ENCODE results near the gene POU2AF3. TPM values are rescaled to one million over a fixed set of nuclear protein-coding genes. Genes with fewer than 3 reads are reported as not detected.

Gene POU2AF3
- total and polyA plus RNA-seq, 2 donors (not counting 1 experiment from before 2014, with no cell fraction given): 0.07 to 0.17 TPM

DNA sequence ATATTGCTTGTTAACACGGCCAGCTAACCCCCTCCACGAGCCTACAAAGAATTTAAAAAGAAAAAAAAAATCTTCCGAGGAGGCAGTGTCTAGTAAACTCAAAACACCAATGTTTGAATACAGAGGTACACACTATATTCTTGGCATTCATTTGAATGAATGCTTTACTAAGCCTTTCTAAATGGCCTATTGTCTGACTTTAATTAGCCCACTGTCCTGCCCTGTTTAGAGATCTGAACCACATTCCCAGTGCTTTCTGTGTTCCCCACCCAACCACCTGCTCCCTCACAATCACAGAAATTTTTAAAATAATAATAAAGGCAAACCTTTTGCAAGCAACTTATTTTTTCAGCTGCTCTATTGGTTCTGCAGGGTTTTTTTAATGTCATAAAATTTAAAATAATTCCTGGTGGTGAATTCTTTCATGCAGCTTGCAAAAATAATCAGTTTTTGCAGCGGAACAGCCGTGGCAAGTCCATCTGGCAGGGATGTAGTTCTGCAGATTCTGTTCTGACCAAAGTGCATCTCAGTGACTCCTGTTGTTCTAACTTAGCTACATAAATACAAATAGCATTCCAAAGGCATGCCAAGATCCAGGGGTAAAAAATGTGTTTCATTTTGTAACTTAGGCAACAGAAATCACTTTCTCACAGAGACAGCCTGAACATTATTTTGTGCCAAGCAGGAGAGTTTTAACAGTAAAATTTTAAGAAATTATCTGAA lies 29.0 kb upstream of the POU2AF3 start:
- no peak for DNase-seq (ENCODE audit: low read depth in 2 of 2)
- no peak overlapping the region for H3K27ac ChIP-seq (ENCODE audit: insufficient read depth, low read length)

DNA sequence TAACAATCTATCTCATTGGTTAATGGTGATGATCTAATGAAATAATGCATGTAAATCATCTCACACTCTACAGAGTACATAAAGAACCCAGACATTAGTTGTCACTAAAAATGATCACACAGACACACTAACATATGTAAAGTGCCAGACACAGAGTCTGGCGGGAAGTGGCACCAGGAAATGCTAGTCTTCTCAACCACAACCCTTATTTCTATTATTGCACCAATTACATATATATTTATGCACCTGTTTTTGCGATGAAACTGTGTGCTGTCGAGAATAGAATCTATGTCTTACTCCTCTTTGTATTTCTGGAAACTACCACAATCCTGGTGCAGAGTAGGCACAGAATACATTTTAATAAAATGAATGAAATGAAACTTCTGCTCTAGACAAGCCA lies 25.9 kb upstream of the POU2AF3 start:
- H3K36me3 ChIP-seq (ENCODE audit: control insufficient read depth, insufficient read depth, low read length): no peaks in the 10 kb centered on the region
- no peak overlapping the region for H3K9ac ChIP-seq (ENCODE audit: insufficient read depth, low read length)
- H3K9me3 ChIP-seq (ENCODE audit: control insufficient read depth, insufficient read depth, low read depth, low read length): no peaks in the 10 kb centered on the region
- H3K4me3 ChIP-seq (replicated peaks in 1 of 4; ENCODE audit: control extremely low read depth in 1 of 4, insufficient read depth in 1 of 4, low read depth in 3 of 4, low read length in 4 of 4): no peak overlapping the region
- TF ChIP-seq EZH2 (IDR thresholded peaks at IDR 0.05; ENCODE audit: low read length, missing control alignments): no peak
- TF ChIP-seq, protein P1, sequence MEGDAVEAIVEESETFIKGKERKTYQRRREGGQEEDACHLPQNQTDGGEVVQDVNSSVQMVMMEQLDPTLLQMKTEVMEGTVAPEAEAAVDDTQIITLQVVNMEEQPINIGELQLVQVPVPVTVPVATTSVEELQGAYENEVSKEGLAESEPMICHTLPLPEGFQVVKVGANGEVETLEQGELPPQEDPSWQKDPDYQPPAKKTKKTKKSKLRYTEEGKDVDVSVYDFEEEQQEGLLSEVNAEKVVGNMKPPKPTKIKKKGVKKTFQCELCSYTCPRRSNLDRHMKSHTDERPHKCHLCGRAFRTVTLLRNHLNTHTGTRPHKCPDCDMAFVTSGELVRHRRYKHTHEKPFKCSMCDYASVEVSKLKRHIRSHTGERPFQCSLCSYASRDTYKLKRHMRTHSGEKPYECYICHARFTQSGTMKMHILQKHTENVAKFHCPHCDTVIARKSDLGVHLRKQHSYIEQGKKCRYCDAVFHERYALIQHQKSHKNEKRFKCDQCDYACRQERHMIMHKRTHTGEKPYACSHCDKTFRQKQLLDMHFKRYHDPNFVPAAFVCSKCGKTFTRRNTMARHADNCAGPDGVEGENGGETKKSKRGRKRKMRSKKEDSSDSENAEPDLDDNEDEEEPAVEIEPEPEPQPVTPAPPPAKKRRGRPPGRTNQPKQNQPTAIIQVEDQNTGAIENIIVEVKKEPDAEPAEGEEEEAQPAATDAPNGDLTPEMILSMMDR (conservative IDR thresholded peaks at IDR 0.05 in 1 of 2, IDR thresholded peaks at IDR 0.05 in 1 of 2; ENCODE audit: low read depth in 1 of 2, low read length in 2 of 2): no peak
- no peak overlapping the region for H2AFZ ChIP-seq (ENCODE audit: low read length)
- H3K27me3 ChIP-seq (ENCODE audit: control insufficient read depth, insufficient read depth, low read length): no peaks in the 10 kb centered on the region
- no peaks in the 10 kb centered on the region for H3K79me2 ChIP-seq (ENCODE audit: control insufficient read depth, insufficient read depth, low read length)
- H4K20me1 ChIP-seq (ENCODE audit: control insufficient read depth, extremely low read depth, insufficient read depth, low read length): no peaks in the 10 kb centered on the region
- no peak for DNase-seq (ENCODE audit: low read depth in 2 of 2)
- no peak overlapping the region for H3K27ac ChIP-seq (ENCODE audit: insufficient read depth, low read length)
- H3K4me2 ChIP-seq (ENCODE audit: extremely low read depth, insufficient read depth, low read length): no peak overlapping the region
- no peaks in the 10 kb centered on the region for H3K4me1 ChIP-seq (ENCODE audit: control insufficient read depth, extremely low read depth, insufficient read depth, low read length)

More for the DNA sequence above, 29.0 kb upstream of the POU2AF3 start:
- no peaks in the 10 kb centered on the region for H3K27me3 ChIP-seq (ENCODE audit: control insufficient read depth, insufficient read depth, low read length)
- no peaks in the 10 kb centered on the region for H3K4me1 ChIP-seq (ENCODE audit: control insufficient read depth, extremely low read depth, insufficient read depth, low read length)
- H3K36me3 ChIP-seq (ENCODE audit: control insufficient read depth, insufficient read depth, low read length): no peaks in the 10 kb centered on the region
- no peaks in the 10 kb centered on the region for H3K79me2 ChIP-seq (ENCODE audit: control insufficient read depth, insufficient read depth, low read length)
- no peak overlapping the region for H3K9ac ChIP-seq (ENCODE audit: insufficient read depth, low read length)
- H3K4me2 ChIP-seq (ENCODE audit: extremely low read depth, insufficient read depth, low read length): no peak overlapping the region
- no peak overlapping the region for H2AFZ ChIP-seq (ENCODE audit: low read length)
- H4K20me1 ChIP-seq (ENCODE audit: control insufficient read depth, extremely low read depth, insufficient read depth, low read length): no peaks in the 10 kb centered on the region
- TF ChIP-seq, protein P1 (conservative IDR thresholded peaks at IDR 0.05 in 1 of 2, IDR thresholded peaks at IDR 0.05 in 1 of 2; ENCODE audit: low read depth in 1 of 2, low read length in 2 of 2): no peak
- no peak for TF ChIP-seq EZH2 (IDR thresholded peaks at IDR 0.05; ENCODE audit: low read length, missing control alignments)
- no peak overlapping the region for H3K4me3 ChIP-seq (replicated peaks in 1 of 4; ENCODE audit: control extremely low read depth in 1 of 4, insufficient read depth in 1 of 4, low read depth in 3 of 4, low read length in 4 of 4)
- no peaks in the 10 kb centered on the region for H3K9me3 ChIP-seq (ENCODE audit: control insufficient read depth, insufficient read depth, low read depth, low read length)

DNA sequence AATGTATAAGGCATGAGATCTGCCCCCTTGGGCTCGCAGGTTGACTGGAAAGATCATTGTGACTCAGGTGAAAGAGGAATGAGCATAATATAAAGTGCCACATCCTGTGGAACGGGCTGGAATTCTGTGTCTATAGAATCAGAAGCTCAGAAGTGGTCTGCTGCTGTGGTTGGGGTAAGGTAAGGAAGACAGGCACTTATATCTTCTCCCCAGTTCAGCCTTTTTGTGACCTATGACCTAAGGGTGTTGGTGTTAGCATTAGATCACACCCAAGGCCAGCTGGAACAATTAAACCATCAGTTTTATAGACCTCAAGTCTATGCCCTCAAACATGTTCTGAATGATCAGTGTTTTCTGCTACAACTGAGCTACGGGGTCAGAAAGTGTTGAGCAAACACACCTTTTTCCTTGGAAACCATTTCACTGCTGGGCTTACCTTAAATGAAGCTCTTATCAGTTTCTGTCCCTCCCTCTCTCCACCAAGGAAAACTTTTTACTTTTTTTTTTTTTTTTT lies 15.7 kb upstream of the POU2AF3 start:
- no peaks in the 10 kb centered on the region for H3K4me1 ChIP-seq (ENCODE audit: control insufficient read depth, extremely low read depth, insufficient read depth, low read length)
- no peak overlapping the region for H3K4me3 ChIP-seq (replicated peaks in 1 of 4; ENCODE audit: control extremely low read depth in 1 of 4, insufficient read depth in 1 of 4, low read depth in 3 of 4, low read length in 4 of 4)
- no peaks in the 10 kb centered on the region for H4K20me1 ChIP-seq (ENCODE audit: control insufficient read depth, extremely low read depth, insufficient read depth, low read length)
- H2AFZ ChIP-seq (ENCODE audit: low read length): no peak overlapping the region
- no peaks in the 10 kb centered on the region for H3K27me3 ChIP-seq (ENCODE audit: control insufficient read depth, insufficient read depth, low read length)
- no peak for DNase-seq (ENCODE audit: low read depth in 2 of 2)
- H3K9me3 ChIP-seq (ENCODE audit: control insufficient read depth, insufficient read depth, low read depth, low read length): no peaks in the 10 kb centered on the region
- no peaks in the 10 kb centered on the region for H3K79me2 ChIP-seq (ENCODE audit: control insufficient read depth, insufficient read depth, low read length)
- TF ChIP-seq EZH2 (IDR thresholded peaks at IDR 0.05; ENCODE audit: low read length, missing control alignments): no peak
- TF ChIP-seq, protein P1 (conservative IDR thresholded peaks at IDR 0.05 in 1 of 2, IDR thresholded peaks at IDR 0.05 in 1 of 2; ENCODE audit: low read depth in 1 of 2, low read length in 2 of 2): no peak
- no peak overlapping the region for H3K27ac ChIP-seq (ENCODE audit: insufficient read depth, low read length)
- H3K36me3 ChIP-seq (ENCODE audit: control insufficient read depth, insufficient read depth, low read length): no peaks in the 10 kb centered on the region
- no peak overlapping the region for H3K9ac ChIP-seq (ENCODE audit: insufficient read depth, low read length)
- H3K4me2 ChIP-seq (ENCODE audit: extremely low read depth, insufficient read depth, low read length): no peak overlapping the region

Data from fibroblast of lung (primary cell).